GM18517 (cell line): ENCODE data around the gene CHCHD5.
"Not testable (repeated sequence)": the region's sequence is repeated elsewhere in the genome, so short reads cannot be mapped to it uniquely, and the experiment has no call there.

Experiments used
- ATAC-seq: cut with Tn5 transposase; IDR thresholded peaks from one replicate; pipeline ENCODE4 v1.9.1; 2021; ENCODE audit warnings: mild to moderate bottlenecking, moderate library complexity; ENCODE audit not compliant: unreplicated experiment

The CHCHD5 gene, protein sequence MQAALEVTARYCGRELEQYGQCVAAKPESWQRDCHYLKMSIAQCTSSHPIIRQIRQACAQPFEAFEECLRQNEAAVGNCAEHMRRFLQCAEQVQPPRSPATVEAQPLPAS

GRCh38 chr2:112584134-112584890, at the start of gene CHCHD5:
Gene CHCHD5, plus strand, starts transcription at chr2:112584609. Its CDS starts 39 bp downstream, at chr2:112584648.
- ATAC-seq = peak; percentile 90

DNA sequence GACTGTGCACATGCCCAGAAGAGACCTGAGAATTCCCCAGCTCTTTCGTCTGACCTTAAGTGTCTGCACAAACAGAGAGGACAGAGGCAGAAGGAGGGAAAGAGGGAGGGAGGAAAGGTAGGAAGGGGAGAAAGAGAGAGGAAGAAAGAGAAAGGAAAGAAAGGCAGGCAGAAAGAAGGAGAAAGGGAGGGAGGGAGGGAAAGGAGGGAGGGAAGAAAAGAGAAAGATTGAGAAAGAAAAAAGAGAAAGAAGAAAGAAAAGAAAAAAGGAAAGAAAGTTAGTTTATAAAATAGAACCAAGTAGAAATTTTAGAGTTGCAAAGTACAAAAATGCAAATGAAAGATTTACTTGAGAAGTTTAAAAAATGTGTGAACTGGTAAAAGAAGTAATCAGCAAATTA, 49.6 kb upstream of the CHCHD5 start:
- ATAC-seq = no peak

DNA sequence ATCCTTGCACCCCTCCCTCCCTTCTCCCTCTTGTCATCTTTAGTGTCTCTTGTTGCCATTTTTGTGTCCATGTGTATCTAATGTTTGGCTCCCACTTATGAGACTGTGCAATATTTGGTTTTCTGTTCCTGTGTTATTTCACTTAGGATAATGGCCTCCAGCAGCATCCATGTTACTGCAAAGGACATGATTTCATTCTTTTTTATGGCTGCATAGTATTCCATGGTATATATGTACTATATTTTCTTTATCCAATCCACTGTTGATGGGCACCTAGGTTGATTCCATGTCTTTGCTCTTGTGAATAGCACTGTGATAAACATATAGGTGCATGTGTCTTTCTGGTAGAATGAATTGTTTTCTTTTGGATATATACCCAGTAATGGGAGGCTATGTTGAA, 47.7 kb upstream of the CHCHD5 start:
- not testable (repeated sequence) for ATAC-seq

GRCh38 chr2:112539306-112539705, 45.1 kb upstream of the CHCHD5 start:
- ATAC-seq = no peak

- ATAC-seq = no peak
Observed at GRCh38 chr2:112540906-112541305, 43.5 kb upstream of the CHCHD5 start.

GRCh38 chr2:112541315-112542122, 42.9 kb upstream of the CHCHD5 start:
- ATAC-seq = peak; percentile 54

DNA sequence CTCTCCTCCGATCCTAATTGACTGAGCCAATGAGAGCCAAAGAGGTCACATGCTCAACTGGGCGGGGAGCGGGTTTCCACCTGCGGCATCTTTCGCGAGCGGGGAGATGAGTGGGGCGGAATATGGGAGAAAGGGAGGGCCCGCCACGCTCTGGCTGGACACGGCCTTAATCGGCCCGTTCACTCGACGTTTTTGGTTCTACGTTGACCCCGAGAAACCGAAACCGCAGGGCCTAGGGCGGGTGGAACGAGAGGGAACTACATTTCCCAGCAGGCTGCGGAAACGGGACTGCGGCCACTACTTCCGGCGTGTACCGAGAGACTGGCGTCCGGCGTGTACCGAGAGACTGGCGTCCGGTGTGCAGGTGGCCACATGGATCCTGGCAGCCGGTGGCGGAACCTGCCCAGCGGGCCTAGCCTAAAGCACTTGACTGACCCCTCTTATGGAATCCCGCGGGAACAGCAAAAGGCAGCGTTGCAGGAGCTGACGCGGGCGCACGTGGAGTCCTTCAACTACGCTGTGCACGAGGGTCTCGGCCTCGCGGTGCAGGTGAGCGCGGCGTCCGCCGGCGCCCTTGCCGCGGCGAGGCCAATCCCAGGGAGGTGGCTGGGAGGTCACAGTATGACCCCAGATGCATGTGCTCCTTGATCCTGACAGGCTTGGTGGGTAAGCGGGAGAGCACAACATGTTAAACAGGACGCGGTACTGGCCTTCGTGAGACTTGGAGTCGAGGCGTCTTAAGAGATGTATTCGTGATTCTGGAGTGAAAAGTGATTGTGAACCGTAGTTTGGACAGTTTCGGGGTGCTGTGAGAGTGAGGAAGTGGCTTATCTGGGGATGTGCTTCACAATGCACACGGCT, 42.1 kb upstream of the CHCHD5 start, which contains the start of gene POLR1B:
POLR1B (plus strand) TSS at position 343 of the 861 bp plus-strand sequence; CDS start at position 373, 30 bp downstream.
- peak; percentile 75 for ATAC-seq

GRCh38 chr2:112542984-112543661, 41.3 kb upstream of the CHCHD5 start:
- ATAC-seq = no peak

- no peak for ATAC-seq
Observed at GRCh38 chr2:112547333-112547732, 37.1 kb upstream of the CHCHD5 start.

GRCh38 chr2:112548980-112549379, 35.4 kb upstream of the CHCHD5 start:
- ATAC-seq = no peak

- ATAC-seq = no peak
Observed at GRCh38 chr2:112566104-112566503, 18.3 kb upstream of the CHCHD5 start.

DNA sequence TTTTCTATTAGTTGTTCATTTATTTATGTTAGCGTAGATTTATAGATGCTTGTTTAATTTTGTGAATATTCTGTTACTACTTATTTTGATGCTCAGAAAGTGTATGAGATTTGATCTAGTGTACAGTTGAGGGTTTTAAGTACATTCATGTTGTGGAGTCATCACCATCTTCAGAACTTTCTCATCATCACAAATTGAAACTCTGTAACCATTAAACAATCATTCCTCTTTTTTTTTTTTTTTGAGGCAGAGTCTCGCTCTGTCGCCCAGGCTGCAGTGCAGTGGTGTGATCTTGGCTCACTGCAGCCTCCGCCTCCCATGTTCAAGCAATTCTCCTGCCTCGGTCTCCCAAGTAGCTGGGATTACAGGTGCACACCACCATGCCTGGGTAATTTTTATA, 17.9 kb upstream of the CHCHD5 start:
- not testable (repeated sequence) for ATAC-seq

GRCh38 chr2:112572005-112572404, 12.4 kb upstream of the CHCHD5 start:
- ATAC-seq = no peak

DNA sequence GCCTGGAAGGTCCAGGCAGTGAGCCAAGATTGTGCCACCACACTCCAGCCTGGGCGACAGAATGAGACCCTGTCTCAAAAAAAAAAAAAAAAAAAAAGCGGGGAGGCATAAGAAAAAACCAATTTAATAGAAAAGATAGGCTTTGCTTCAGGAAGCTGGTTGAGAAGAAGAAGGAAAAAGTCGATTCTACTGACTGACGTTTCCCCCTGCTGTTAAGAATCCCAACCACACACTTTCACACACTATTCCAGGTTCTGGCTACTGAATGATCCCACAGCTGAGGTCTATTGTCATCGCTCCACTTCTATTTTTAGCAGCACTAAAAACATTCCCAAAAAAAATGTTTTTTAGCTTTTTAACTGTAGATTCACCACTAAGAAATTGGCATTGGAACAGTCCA, 6.7 kb upstream of the CHCHD5 start:
- no peak for ATAC-seq

- no peak for ATAC-seq
Observed at GRCh38 chr2:112579241-112579640, 5.2 kb upstream of the CHCHD5 start.

DNA sequence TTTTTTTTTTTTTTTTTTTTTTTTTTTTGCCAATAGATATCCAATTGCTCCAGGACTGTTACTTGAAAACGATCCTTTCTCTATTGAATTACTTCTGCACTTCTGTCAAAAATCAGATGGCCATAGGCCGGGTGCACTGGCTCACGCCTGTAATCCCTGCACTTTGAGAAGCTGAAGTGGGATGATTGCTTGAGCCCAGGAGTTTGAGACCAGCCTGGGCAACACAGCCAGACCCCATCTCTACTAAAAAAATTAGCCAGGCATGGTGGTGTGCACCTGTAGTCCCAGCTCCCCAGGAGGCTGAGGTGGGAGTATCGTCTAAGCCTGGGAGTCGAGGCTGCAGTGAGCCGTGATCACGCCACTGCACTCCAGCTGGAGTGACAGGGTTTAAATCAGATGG, 4.3 kb upstream of the CHCHD5 start:
- ATAC-seq = no peak

DNA sequence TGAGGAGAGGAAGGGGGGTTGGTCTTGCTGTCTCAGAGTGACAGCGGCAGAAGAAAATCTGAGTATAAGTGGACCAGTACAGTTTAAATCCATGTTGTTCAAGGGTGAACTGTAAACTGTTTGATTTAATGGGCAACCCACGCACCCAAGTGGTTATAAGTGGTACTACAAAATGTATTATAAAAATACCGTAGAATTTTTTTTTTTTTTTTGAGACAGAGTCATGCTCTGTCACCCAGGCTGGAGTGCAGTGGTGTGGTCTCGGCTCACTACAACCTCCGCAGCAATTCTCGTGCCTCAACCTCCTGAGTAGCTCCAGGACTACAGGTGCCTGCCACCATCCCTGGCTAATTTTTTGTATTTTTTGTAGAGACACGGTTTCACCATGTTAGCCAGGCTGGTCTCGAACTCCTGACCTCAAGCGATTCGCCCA, 2.1 kb upstream of the CHCHD5 start:
- ATAC-seq = no peak

- no peak for ATAC-seq
Observed at GRCh38 chr2:112583497-112584133, 794 bp upstream of the CHCHD5 start.

DNA sequence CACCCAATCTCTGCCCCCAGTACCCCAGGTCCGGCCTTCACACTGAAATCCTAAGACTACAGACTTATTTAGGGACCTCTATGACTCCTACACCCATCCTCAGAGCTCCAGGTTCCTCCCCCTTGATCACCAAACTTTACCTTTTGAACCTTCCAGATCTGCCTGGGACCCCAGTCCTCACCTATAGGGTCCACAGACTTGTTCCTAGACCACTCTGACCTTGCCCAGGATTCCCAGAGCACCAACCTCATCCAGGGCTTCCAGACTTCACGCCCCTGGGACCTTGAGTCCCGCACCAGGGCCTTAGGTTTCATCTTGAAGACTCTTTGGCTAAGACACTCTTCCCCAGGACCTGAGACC, 462 bp downstream of the CHCHD5 start:
- no peak for ATAC-seq

- ATAC-seq = no peak
Observed at GRCh38 chr2:112585400-112585799, 991 bp downstream of the CHCHD5 start.
